Trophoblast cell (in vitro differentiated cells and primary cell): ENCODE data around the gene APOBEC3B.
A peak's percentile ranks its signal among the peaks of the same experiment; 100 is the strongest.
"Not testable (repeated sequence)": the region's sequence is repeated elsewhere in the genome, so short reads cannot be mapped to it uniquely, and the experiment has no call there.

Source experiments
- DNase-seq, 2 donors: peaks; one replicate each; pipeline ENCODE4 v3.0.0-alpha.2; 2016
- H2AFZ ChIP-seq: 2 replicates; pipeline ENCODE4 v1.6.1; 2013; ENCODE audit warnings: low read length, moderate library complexity, mild to moderate bottlenecking; ENCODE audit not compliant: insufficient read depth, poor library complexity
- H2AK5ac ChIP-seq: 2 replicates; pipeline ENCODE4 v1.6.1; 2013; ENCODE audit warnings: mild to moderate bottlenecking, low read length
- H2BK120ac ChIP-seq: 2 replicates; pipeline ENCODE4 v1.6.1; 2013; ENCODE audit warnings: low read length, mild to moderate bottlenecking, moderate library complexity; ENCODE audit not compliant: insufficient read depth, poor library complexity
- H2BK12ac ChIP-seq: 2 replicates; pipeline ENCODE4 v1.6.1; 2013; ENCODE audit warnings: mild to moderate bottlenecking, low read length, moderate library complexity
- H2BK5ac ChIP-seq: 2 replicates; pipeline ENCODE4 v1.6.1; 2013; ENCODE audit warnings: low read length, low read depth, moderate library complexity, mild to moderate bottlenecking; ENCODE audit not compliant: poor library complexity
- H3K14ac ChIP-seq: 2 replicates; pipeline ENCODE4 v1.6.1; 2013; ENCODE audit warnings: mild to moderate bottlenecking, low read length
- H3K18ac ChIP-seq: 2 replicates; pipeline ENCODE4 v1.6.1; 2013; ENCODE audit warnings: mild to moderate bottlenecking, low read length
- H3K23ac ChIP-seq: 2 replicates; pipeline ENCODE4 v1.6.1; 2013; ENCODE audit warnings: low read length
- H3K27ac ChIP-seq: 2 replicates; pipeline ENCODE4 v1.5.1; 2013; ENCODE audit warnings: low read depth, mild to moderate bottlenecking, inconsistent platforms, low read length, moderate library complexity
- H3K27me3 ChIP-seq: 2 replicates; pipeline ENCODE4 v1.6.1; 2013; ENCODE audit warnings: inconsistent platforms, mild to moderate bottlenecking, low read length, moderate library complexity; ENCODE audit not compliant: insufficient read depth
- H3K36me3 ChIP-seq, 2 experiments: 1 replicate in 1 of 2; 2 replicates in 1 of 2; pipeline ENCODE4 v1.6.1; 2013; ENCODE audit warnings: low read length in 2 of 2, mild to moderate bottlenecking in 2 of 2, moderate library complexity in 1 of 2; ENCODE audit not compliant: insufficient read depth in 2 of 2, control insufficient read depth in 1 of 2
- H3K4ac ChIP-seq: 2 replicates; pipeline ENCODE4 v1.6.1; 2013; ENCODE audit warnings: low read depth, mild to moderate bottlenecking, low read length, moderate library complexity
- H3K4me1 ChIP-seq, 2 experiments: 1 replicate in 1 of 2; 2 replicates in 1 of 2; pipeline ENCODE4 v1.6.1; 2013; ENCODE audit warnings: low read length in 2 of 2, mild to moderate bottlenecking in 2 of 2, moderate library complexity in 1 of 2; ENCODE audit not compliant: insufficient read depth in 2 of 2, control insufficient read depth in 1 of 2
- H3K4me2 ChIP-seq: 2 replicates; pipeline ENCODE4 v1.6.1; 2013; ENCODE audit warnings: inconsistent platforms, mild to moderate bottlenecking, low read length, moderate library complexity
- H3K4me3 ChIP-seq: 2 replicates; pipeline ENCODE4 v1.5.1; 2013; ENCODE audit warnings: mild to moderate bottlenecking, low read depth, low read length, inconsistent platforms
- H3K79me1 ChIP-seq: one replicate; pipeline ENCODE4 v1.6.1; 2013; ENCODE audit warnings: low read length
- H3K79me2 ChIP-seq: 2 replicates; pipeline ENCODE4 v1.6.1; 2013; ENCODE audit warnings: low read length, mild to moderate bottlenecking; ENCODE audit not compliant: control insufficient read depth, insufficient read depth, poor library complexity
- H3K9ac ChIP-seq: 2 replicates; pipeline ENCODE4 v1.6.1; 2013; ENCODE audit warnings: mild to moderate bottlenecking, low read length
- H3K9me3 ChIP-seq: 2 replicates; pipeline ENCODE4 v1.6.1; 2013; ENCODE audit warnings: low read depth, mild to moderate bottlenecking, control low read depth, inconsistent platforms, low read length; ENCODE audit not compliant: insufficient read depth
- H4K12ac ChIP-seq: 2 replicates; pipeline ENCODE4 v1.6.1; 2013; ENCODE audit warnings: low read depth, mild to moderate bottlenecking, low read length, moderate library complexity
- H4K8ac ChIP-seq: 2 replicates; pipeline ENCODE4 v1.6.1; 2013; ENCODE audit warnings: low read depth, mild to moderate bottlenecking, low read length, moderate library complexity
- H4K91ac ChIP-seq: one replicate; pipeline ENCODE4 v1.6.1; 2013; ENCODE audit warnings: low read depth, mild to moderate bottlenecking, low read length, moderate library complexity
- WGBS: extraction: QIAGEN DNeasy Blood & Tissue Kit; methylation state at CpG from one replicate; pipeline ENCODE4 v1.1.7; 2013; ENCODE audit warnings: missing lambda C conversion rate; ENCODE audit not compliant: insufficient read length, insufficient coverage; ENCODE audit errors: extremely low coverage; 5-methylcytosine and 5-hydroxymethylcytosine counted together

Gene APOBEC3B

GRCh38 chr22:38974826-38975175 lies 7.3 kb upstream of the APOBEC3B start:
- Histone ChIP-seq H3K27ac (no peak overlapping the region), H3K79me1 (no peaks in the 10 kb centered on the region), H3K4me3 (no peak overlapping the region), H3K4me1 (no peaks in the 10 kb centered on the region), H3K79me2 (no peaks in the 10 kb centered on the region), H4K12ac (no peak overlapping the region), H4K8ac (no peak overlapping the region), H3K18ac (no peak overlapping the region), H2AFZ (no peak overlapping the region), H2BK12ac (no peak overlapping the region), H3K9ac (no peak overlapping the region), H2BK120ac (no peak overlapping the region), H4K91ac (no peak overlapping the region), H3K4ac (no peak overlapping the region), H3K27me3 (no peaks in the 10 kb centered on the region), H3K23ac (no peak overlapping the region), H3K9me3 (peaks cover 3% of the 10 kb centered on the region), H3K36me3 (no peaks in the 10 kb centered on the region), H2AK5ac (no peak overlapping the region), H3K4me2 (no peak overlapping the region), H3K14ac (no peak overlapping the region), H2BK5ac (no peak overlapping the region)
- no CpG with 5 or more reads among the region's 7 CpGs for WGBS
- DNase-seq = no peak

GRCh38 chr22:38977289-38977688 lies 4.9 kb upstream of the APOBEC3B start:
- H2AFZ ChIP-seq, H2BK12ac ChIP-seq, H3K27ac ChIP-seq, H3K79me2 ChIP-seq, H3K23ac ChIP-seq, H3K14ac ChIP-seq, H3K18ac ChIP-seq, DNase-seq, H3K27me3 ChIP-seq, H2AK5ac ChIP-seq, H2BK5ac ChIP-seq, H4K8ac ChIP-seq, H3K36me3 ChIP-seq, H4K12ac ChIP-seq, H3K4me1 ChIP-seq, H3K9me3 ChIP-seq, H3K4me2 ChIP-seq, H2BK120ac ChIP-seq, H3K79me1 ChIP-seq, H3K4ac ChIP-seq, H3K4me3 ChIP-seq, H4K91ac ChIP-seq, H3K9ac ChIP-seq: not testable (repeated sequence)
- WGBS = no CpG with 5 or more reads among the region's 4 CpGs

GRCh38 chr22:38980587-38980986 lies 1.6 kb upstream of the APOBEC3B start:
- DNase-seq, H3K9ac ChIP-seq, H2BK120ac ChIP-seq, H3K36me3 ChIP-seq, H3K27me3 ChIP-seq, H2AFZ ChIP-seq, H3K27ac ChIP-seq, H2BK5ac ChIP-seq, H3K4ac ChIP-seq, H4K12ac ChIP-seq, H2BK12ac ChIP-seq, H3K4me2 ChIP-seq, H3K4me3 ChIP-seq, H3K14ac ChIP-seq, H3K79me2 ChIP-seq, H2AK5ac ChIP-seq, H3K79me1 ChIP-seq, H3K23ac ChIP-seq, H3K18ac ChIP-seq, H4K8ac ChIP-seq, H4K91ac ChIP-seq: not testable (repeated sequence)
- peaks cover 12% of the 10 kb centered on the region for H3K9me3 ChIP-seq
- peaks cover 4 to 12% of the 10 kb centered on the region in 2 experiments for H3K4me1 ChIP-seq
- WGBS = no CpG with 5 or more reads among the region's 10 CpGs

GRCh38 chr22:38981005-38981991 lies 849 bp upstream of the APOBEC3B start:
- Histone ChIP-seq H3K18ac (no peak overlapping the region), H4K8ac (no peak overlapping the region), H3K4me1 (peaks cover 4 to 12% of the 10 kb centered on the region in 2 experiments), H4K91ac (no peak overlapping the region), H3K27ac (no peak overlapping the region), H2BK120ac (no peak overlapping the region), H3K23ac (no peak overlapping the region), H3K27me3 (no peaks in the 10 kb centered on the region), H2AFZ (no peak overlapping the region), H3K4me2 (no peak overlapping the region), H3K4ac (no peak overlapping the region), H3K9me3 (peaks cover 9% of the 10 kb centered on the region), H3K9ac (no peak overlapping the region), H3K36me3 (no peaks in the 10 kb centered on the region), H2AK5ac (no peak overlapping the region), H4K12ac (no peak overlapping the region), H3K4me3 (no peak overlapping the region), H3K14ac (no peak overlapping the region), H2BK5ac (no peak overlapping the region), H3K79me2 (no peaks in the 10 kb centered on the region), H2BK12ac (no peak overlapping the region), H3K79me1 (peaks cover 4% of the 10 kb centered on the region)
- WGBS = no CpG with 5 or more reads among the region's 27 CpGs
- peak; percentile 35 to 38 for DNase-seq
